Medulla oblongata (tissue), 1 donor: Measurements from ENCODE around the gene CALML3.
"Not testable (repeated sequence)": the region's sequence is repeated elsewhere in the genome, so short reads cannot be mapped to it uniquely, and the experiment has no call there.

ENCODE experiments used
- DNase-seq: peaks from one replicate; pipeline ENCODE4 v3.0.0-alpha.2; 2015; ENCODE audit errors: extremely low spot score

The CALML3 gene

GRCh38 chr10:5524641-5525560, at the start of gene CALML3:
TSS of gene CALML3 (plus strand) at chr10:5524961. CDS start at chr10:5525086, 125 bp downstream.
- no peak for DNase-seq

- DNase-seq, result not testable (repeated sequence)
Measured at GRCh38 chr10:5475088-5475487, 49.7 kb upstream of the CALML3 start.

- DNase-seq, result not testable (repeated sequence)
Measured at GRCh38 chr10:5475974-5476807, 48.6 kb upstream of the CALML3 start.

- DNase-seq, result no peak
Measured at GRCh38 chr10:5476918-5477525, 47.7 kb upstream of the CALML3 start.

- no peak for DNase-seq
Measured at GRCh38 chr10:5477948-5478693, 46.6 kb upstream of the CALML3 start.

GRCh38 chr10:5478694-5479305, 46.0 kb upstream of the CALML3 start:
- no peak for DNase-seq

- DNase-seq, result no peak
Measured at GRCh38 chr10:5479481-5480161, 45.1 kb upstream of the CALML3 start.

- DNase-seq, result no peak
Measured at GRCh38 chr10:5480162-5480941, 44.4 kb upstream of the CALML3 start.

- DNase-seq, result no peak
Measured at GRCh38 chr10:5481121-5481520, 43.6 kb upstream of the CALML3 start.

GRCh38 chr10:5482016-5482415, 42.7 kb upstream of the CALML3 start:
- no peak for DNase-seq

GRCh38 chr10:5484205-5484604, 40.6 kb upstream of the CALML3 start:
- no peak for DNase-seq

GRCh38 chr10:5485290-5485689, 39.5 kb upstream of the CALML3 start:
- DNase-seq, result no peak

- no peak for DNase-seq
Measured at GRCh38 chr10:5485948-5486852, 38.6 kb upstream of the CALML3 start.

- no peak for DNase-seq
Measured at GRCh38 chr10:5486853-5487235, 37.9 kb upstream of the CALML3 start.

GRCh38 chr10:5488272-5489161, 36.2 kb upstream of the CALML3 start:
- DNase-seq, result no peak

GRCh38 chr10:5490032-5490431, 34.7 kb upstream of the CALML3 start:
- no peak for DNase-seq

GRCh38 chr10:5490698-5491464, 33.9 kb upstream of the CALML3 start:
- no peak for DNase-seq
